GM18526 (cell line): ENCODE measurements around the gene FCN1.

Experiments
- POLR2A ChIP-seq: IDR thresholded peaks from 3 replicates; pipeline ENCODE4 v1.6.1; 2011; ENCODE audit not compliant: insufficient read length; ENCODE audit errors: extremely low read depth

FCN1 gene

DNA sequence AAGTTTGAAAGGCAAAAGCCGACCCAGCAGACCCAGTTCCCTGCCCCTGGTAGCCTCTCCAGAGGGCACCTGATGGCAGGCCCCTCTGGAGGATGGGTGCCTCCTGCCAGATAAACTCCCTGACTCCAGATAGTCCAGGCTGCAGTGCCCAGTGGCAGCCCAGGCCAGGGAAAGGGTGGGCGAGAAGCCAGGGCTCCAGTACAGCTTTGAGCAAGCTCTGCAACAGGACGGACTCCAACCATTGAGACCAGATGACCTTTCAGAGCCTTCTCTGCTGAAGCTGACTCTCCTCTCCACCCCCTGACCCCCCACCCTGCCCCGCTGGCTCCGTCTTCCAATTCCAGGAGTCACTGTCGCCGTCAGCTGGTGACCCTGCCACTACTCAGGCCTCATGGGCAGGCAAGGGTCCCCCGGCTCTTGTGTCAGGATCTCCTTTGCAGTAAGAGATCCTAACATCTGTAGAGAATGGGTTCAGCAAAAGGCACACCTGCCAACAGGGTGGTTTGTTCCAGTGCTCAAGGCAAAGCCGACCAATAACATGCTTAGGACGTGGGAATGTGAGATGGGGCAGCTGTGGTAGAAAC is 15.5 kb upstream of the FCN1 start:
- TF ChIP-seq POLR2A, result no peak

DNA sequence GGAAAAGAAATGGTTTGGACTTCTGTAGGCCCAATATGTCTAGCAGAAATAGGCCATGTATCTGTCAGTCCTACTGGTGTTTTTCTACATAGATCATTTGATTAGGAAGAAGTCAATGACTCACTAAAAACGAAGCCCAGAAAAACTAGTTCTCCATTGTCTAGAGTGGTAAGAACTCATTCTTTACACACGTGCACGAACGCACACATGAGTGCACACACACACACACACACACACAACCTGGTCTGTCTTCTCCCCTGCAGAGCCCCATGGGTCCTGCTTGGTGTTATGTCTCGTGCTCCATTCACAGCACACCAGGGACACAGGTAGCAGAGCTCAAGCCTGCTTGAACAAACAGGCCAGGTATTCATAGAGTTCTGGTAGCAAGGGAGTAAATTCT is 14.9 kb upstream of the FCN1 start:
- TF ChIP-seq POLR2A, result no peak

DNA sequence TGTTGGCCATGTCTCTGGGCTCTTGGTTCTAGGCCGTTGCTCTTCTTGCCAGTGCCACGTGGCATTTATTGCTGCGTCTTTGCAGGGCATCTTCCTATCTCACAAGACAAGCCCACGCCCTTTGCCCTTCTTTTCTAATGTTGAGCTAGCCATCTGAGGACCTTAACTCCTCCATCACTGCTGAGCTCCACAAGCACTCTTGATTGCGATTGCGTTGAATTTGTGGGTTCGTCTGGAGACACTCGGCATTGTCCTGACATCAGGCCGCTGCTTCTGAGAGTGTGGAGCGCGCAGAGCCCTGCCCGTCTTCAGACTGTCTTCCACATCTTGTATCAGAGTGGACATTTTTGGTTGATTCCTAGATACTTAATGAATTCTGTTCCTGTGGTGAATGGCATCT is 14.5 kb upstream of the FCN1 start:
- no peak for TF ChIP-seq POLR2A

DNA sequence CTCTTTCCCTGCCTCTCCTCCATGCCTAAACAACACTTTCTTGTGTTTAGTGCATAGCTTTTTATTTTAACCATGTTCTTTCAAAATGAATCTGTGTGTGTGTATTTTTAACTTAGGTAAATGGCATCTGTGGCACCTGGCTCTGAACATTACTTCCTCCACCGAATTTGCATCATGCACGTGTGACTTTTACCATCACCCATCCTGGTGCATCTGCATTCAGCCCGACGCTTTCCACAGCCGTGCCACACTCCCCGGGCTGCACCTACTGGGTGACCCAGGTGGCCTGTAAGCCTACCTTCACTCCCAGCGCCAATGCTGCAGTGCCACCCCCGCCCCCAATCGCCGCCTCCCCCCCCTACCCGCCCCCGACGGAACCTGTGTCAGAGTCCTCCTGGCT is 12.7 kb upstream of the FCN1 start:
- peak; percentile 62 for TF ChIP-seq POLR2A

DNA sequence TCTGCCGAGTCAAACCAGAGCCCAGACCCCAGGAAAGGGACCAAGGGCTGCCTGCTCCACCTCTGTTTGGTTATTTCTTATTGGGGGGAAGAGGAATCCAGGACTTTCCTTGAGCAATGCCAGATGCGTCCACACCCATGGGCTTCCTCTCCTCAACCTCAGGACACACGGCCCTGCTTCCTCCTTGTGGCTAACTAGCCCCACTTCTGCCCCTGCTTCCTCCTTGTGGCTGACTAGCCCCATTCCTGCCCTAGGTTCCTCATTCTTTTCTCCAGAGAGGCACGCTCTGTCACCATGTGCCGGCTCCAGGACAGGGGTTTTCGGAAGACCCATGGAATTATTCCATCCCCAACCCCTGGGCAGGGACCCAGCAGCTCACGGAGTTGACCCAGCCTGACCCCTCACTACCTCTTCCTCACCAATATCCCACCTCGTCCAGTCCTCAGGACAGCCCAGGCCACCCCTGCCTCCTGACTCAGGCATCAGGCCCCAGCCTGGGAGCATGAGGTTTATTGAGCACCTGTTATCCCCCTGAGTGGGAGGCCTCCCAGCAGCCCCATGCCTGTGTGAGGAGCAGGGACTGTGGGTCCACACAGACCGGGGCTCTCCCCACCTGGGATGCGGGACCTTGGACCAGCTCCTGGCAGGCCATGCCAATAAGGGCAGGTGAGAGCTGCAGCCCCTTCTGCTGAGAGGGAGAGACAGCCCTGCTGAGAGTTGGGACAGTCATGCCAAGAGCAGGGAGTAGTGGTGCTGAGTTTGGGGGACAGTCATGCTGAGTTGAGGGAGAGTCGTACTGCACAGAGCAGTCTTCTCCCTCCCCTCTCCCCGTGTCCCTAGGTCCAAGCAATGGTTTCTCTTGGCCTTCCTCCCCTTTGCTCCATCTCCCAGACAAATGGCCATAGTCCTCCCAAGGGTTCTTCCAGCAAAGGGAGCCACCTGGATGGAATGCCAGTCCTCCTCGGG is 11.8 kb upstream of the FCN1 start:
- no peak for TF ChIP-seq POLR2A

DNA sequence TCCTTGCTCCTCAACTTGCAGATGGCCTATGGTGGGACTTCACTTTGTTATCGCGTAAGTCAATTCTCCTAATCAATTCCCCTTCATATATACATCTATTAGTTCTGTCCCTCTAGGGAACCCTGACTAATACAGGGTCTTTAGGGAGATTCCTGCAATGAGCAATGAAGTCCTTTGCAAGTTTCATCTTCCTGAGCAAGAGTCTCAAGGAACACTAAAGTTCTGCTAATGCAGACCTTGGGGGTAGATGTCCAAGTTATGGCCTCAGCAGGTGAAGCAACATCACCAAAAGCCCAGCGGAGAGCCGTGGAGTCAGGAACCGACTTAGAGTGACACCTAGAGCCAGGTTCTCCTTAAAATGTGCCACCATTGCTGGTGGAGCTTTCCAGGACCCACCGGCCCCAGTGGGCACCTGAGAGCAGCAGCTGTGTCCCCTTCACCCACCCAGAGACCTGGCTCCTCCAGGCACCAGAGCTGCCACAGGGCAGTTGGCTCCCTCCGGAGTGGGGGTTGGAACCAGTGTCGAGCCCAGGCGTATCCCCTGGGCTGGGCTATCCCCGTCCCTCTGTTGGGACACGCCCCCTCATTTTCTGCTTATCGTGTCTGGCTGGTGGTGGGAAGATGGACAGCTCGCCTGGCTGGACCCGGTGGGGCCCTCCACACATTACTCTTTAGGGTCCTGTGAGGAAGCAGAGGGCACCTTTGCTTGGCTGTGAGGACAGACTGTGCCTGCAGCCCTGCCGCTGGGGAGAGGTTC is 10.9 kb upstream of the FCN1 start:
- peak; percentile 9 for TF ChIP-seq POLR2A

DNA sequence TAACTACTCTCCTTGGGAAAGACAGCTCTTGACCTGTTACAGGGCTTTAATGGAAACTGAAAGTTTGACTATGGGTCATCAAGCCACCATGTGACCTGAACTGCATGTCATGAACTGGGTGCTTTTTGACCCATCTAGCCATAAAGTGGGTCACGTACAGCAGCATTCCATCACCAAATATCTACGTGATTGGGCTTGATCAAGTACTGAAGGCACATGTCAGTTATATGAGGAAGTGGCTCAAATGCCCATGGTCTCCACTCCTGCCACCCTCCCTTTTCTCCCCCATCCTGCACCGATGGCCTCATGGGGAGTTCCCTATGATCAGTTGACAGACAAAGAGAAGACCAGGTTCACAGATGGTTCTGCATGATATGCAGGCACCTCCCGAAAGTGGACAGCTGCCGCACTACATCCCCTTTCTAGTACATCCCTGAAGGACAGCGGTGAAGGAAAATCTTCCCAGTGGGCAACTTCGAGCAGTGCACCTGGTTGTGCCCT is 7.3 kb upstream of the FCN1 start:
- TF ChIP-seq POLR2A, result no peak

DNA sequence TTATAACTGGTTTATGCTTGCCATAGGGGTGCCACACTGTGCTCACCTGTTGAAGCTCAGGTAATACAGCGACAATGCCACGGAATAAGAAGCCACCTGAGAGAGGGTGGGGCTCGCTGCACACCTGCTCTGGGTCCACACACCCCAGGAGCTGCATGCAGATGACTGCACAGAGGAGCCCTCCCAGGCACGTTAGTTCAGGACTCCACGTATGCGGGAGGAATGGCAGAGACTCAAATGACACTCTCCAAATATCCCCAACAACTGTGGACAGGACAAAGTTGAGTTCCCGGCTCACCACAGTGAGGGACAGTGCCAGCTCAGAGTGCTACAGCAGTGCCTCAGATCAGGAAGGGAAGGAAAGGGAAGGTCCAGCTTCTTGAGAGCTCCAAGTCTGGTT is 5.8 kb upstream of the FCN1 start:
- no peak for TF ChIP-seq POLR2A

DNA sequence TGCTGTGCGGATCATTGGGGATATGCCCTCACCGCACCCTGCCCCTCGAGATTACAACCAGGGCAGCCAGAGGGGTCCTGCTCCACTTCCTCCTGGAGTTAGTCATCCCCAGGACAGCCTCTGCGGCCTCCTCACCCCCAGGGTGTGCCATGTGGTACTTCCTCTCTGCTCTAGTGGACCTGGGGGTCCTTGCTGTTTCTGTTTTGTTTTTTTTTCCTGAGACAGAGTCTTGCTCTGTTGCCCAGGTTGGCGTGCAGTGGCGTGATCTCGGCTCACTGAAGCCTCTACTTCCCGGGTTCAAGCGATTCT is 5.2 kb upstream of the FCN1 start:
- no peak for TF ChIP-seq POLR2A

DNA sequence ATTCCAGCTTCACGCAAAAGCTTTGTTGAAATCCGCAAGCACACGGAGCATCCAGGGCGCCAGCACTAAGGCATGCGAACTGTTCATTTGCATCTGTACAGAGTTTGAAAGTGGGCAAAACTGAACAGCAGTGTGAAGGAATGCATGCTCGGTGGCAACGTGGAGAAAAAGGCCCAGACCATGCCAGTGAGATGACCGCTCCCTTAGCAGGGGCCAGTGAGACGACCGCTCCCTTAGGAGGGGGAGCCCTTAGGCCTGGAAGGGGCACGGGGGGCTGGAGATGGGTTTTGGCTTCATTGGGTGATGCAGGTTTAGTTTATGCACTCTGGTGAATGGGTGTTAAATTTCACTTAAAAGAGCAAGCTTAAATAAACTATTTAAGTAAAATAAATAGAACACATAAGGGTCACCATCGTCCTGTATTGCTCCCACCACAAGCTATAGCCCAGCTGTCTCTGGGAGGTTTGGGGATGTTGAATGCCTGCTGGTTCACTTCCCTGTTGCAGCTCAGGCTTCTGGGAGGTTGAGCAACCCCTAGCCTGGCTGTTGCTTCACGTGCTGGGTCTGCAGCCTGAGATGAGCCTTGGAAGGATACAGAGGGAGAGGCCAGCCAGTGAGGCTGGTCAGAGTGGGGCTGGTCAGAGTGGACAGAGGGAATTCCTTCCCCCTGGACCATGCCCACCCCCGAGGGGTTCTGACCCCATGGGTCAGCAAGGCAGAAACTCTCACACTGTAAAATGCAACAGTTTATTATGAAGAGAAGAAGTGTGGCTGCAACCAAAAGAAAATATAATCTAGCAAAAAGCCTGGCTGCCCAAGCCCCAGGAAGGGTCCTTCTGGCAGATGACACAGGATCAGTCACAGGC is 4.6 kb upstream of the FCN1 start:
- no peak for TF ChIP-seq POLR2A

DNA sequence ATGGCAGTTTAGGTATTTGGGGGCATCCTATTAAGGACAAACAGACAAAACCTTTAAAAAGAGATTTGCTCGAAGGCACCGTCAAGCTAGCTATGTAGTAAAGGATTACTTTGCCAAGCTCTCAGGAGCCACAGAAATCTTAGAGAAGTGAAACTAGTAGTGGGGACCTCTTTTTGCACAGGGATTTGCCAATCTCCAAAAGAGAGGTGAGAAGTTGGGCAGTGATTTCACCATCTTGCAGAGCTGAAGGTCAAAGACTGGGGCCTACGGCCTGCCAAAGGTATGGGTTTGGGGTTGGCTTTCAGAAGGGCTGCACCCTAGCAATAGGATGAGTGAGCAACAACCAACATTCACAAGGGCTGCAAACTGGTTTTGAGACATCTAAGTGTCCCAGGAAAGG is 1.6 kb upstream of the FCN1 start:
- no peak for TF ChIP-seq POLR2A

DNA sequence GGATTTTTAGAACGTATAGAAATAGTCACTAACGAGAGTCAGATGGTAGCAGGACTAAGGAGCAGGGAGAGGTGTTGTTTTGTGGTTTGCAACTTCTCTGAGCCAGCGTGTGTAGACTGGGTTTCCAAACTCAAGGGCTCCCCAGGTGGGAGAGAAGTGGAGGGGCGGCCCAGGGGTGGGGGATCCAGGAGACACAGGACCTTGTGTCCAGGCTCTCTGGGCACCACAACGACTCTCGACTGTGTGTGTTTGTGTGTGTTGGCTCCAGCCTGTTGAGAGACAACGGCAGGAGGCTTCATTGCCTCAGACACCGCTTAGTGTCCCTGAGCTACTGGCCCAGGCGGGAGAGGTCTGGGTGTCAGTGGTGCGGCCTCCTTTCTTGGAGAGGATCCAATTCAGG is 934 bp upstream of the FCN1 start:
- TF ChIP-seq POLR2A, result no peak

DNA sequence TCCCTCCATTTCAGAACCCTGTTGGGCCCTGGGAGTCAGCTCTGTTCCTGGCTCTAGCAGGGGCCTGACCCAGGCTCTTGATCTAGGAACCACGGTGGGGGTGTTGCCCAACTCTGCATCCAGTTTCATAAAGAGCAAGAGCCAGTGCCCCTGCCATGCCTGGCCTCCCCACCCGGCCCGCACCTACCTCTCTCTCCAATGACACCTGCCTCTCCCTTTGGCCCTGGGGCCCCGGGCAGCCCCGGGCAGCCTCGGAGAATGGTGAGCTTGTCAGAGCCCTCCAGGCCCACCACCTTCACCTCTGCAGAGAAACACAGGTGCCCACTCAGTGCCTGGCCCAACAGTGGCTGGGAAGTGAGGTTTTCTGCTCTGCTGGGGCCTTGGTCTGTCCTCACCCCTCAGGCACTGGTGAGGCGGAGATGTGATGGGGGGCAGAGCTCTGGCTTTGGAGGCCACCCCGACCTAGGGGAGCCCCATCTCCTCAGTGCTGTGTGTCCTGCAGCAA is 1.5 kb downstream of the FCN1 start:
- no peak for TF ChIP-seq POLR2A

DNA sequence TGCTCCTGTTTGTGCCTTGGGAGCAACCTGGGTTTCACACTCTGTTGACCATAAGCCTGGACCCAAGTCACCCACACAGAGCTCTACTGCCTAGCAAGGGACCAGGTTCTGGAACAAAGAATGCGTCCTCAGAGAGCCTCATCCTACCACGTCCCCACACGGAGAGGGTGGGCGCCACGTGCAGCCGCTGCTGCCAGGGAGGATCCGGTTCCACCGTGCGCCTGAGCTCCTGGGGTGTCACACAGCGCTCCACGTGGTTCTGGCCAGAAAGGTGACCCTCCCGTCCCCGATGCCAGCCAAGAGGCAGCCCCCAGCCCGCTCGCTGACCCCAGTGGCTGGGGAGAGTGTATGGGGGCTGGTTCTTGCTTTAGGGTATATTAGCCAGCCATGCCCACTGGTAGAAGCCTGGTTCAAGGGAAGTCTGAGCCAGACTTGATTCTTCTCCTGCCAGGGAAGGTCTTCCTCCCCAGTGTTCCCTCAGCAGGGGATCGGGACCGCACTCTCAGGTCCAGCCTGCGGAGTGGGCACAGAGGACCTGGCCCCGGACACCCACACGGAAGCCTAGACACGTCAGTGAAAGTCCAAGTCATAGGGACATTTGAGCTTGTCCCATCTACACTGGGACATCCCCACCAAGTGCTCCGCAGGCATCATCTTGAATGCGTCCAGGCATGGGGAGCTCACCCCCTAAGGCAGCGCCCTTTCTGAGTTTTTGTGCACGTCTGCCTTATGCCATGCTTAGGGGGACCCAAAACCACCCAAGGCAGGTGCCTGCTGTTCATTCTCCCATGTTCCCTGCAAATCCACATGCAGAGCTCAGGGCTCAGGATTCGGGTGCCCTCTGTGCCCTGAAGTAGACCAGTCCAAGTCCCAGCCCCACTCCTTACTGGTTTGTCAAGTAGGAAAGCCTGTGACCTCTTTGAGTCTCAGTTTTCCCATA is 2.4 kb downstream of the FCN1 start:
- TF ChIP-seq POLR2A, result no peak
